Posterior vena cava (tissue), 2 donors: Measurements from ENCODE around the gene NATD1. TPM values are rescaled to one million over a fixed set of nuclear protein-coding genes. Genes with fewer than 3 reads are reported as not detected.

Source experiments
- total RNA-seq, 2 donors: library from RNA; stranded (reverse); fragmentation: NEBNext Ultra II Directional; extraction: Animal tissue kit (Norgen Biotek cat#: 25700); gene quantifications; one replicate each; pipeline ENCODE4 v1.2.1, GENCODE V29; 2021
- donor health status: DM: yes; HTN: yes; CAD: no.
- donor health status: DM: yes; HTN: yes; CAD: no.

Gene NATD1
- total RNA-seq, 2 donors from 2014 or later: 7.8 to 8.8 TPM

Other genes starting within 250 kb of the NATD1 start
- gene USP22, start 210.4 kb downstream of the NATD1 start, total RNA-seq: 100 to 1,000 TPM; 136 to 142 TPM
- 10 to 100 TPM; 13.6 to 19.0 TPM for gene DHRS7B, start 126.4 kb downstream of the NATD1 start, total RNA-seq
- gene TMEM11, start 39.2 kb downstream of the NATD1 start, total RNA-seq: 10 to 100 TPM; 18.5 to 18.7 TPM
- 10 to 100 TPM; 47.7 to 83.4 TPM for gene MAP2K3, start 31.3 kb upstream of the NATD1 start, total RNA-seq
- 1 to 10 TPM; 6.8 to 6.9 TPM for gene KCNJ12, start 122.9 kb upstream of the NATD1 start, total RNA-seq